ENCODE data around the gene CAPN15. TPM values are rescaled to one million over a fixed set of nuclear protein-coding genes. Genes with fewer than 3 reads are reported as not detected.
"Not testable (repeated sequence)": the region's sequence is repeated elsewhere in the genome, so short reads cannot be mapped to it uniquely, and the experiment has no call there.

The CAPN15 gene
- total RNA-seq, 2 experiments from 2014 or later: 64.7 to 69.7 TPM

GRCh38 chr16:496097-496886 is 31.2 kb upstream of the CAPN15 start:
- Mint-ChIP-seq H3K9me3 (ENCODE audit: low read depth) (no peaks in the 10 kb centered on the region), H3K4me3 (no peak overlapping the region), H3K27ac (no peak overlapping the region), H3K27me3 (no peaks in the 10 kb centered on the region), H3K36me3 (ENCODE audit: low read depth) (no peaks in the 10 kb centered on the region), H3K4me1 (no peaks in the 10 kb centered on the region)
- ATAC-seq (no peak), DNase-seq (no peak)
- ChIA-PET CTCF (interaction anchor here (0.6 to 1.1 kb wide), 2 partner anchors 89 to 388 kb away, joined by 3 read pairs; no protein-coding TSS in a partner anchor), POLR2A (no interaction called here)
- intact Hi-C loops (cut with DNase I, micrococcal nuclease): no loop called here

- ChIA-PET POLR2A (no interaction called here), CTCF (interaction anchor here (0.6 kb wide), 1 partner anchor 387 kb away, joined by 3 read pairs; no protein-coding TSS in a partner anchor)
- DNase-seq (no peak), ATAC-seq (no peak)
- Mint-ChIP-seq H3K4me3 (no peak overlapping the region), H3K27ac (no peak overlapping the region), H3K27me3 (no peaks in the 10 kb centered on the region), H3K4me1 (no peaks in the 10 kb centered on the region), H3K36me3 (ENCODE audit: low read depth) (no peaks in the 10 kb centered on the region), H3K9me3 (ENCODE audit: low read depth) (no peaks in the 10 kb centered on the region)
- intact Hi-C loops (cut with DNase I, micrococcal nuclease): no loop called here
These were observed 30.3 kb upstream of the CAPN15 start for GRCh38 chr16:497258-497657.

GRCh38 chr16:499924-500323 is 27.6 kb upstream of the CAPN15 start:
- Mint-ChIP-seq H3K4me1 (no peaks in the 10 kb centered on the region), H3K27ac (no peak overlapping the region), H3K36me3 (ENCODE audit: low read depth) (no peaks in the 10 kb centered on the region), H3K27me3 (no peaks in the 10 kb centered on the region), H3K4me3 (no peak overlapping the region), H3K9me3 (ENCODE audit: low read depth) (no peaks in the 10 kb centered on the region)
- intact Hi-C loops (cut with DNase I, micrococcal nuclease): no loop called here
- DNase-seq (no peak), ATAC-seq (no peak)
- CTCF ChIA-PET: no interaction called here
- POLR2A ChIA-PET: no interaction called here

- no peaks in the 10 kb centered on the region for H3K27me3 Mint-ChIP-seq
- DNase-seq (no peak), ATAC-seq (no peak)
- H3K4me1 Mint-ChIP-seq: no peaks in the 10 kb centered on the region
- POLR2A ChIA-PET: no interaction called here
- H3K4me3 Mint-ChIP-seq: no peak overlapping the region
- CTCF ChIA-PET: interaction anchor here (0.6 to 1.4 kb wide), 2 partner anchors 13 to 25 kb away, joined by 3 read pairs; no protein-coding TSS in a partner anchor
- intact Hi-C loops (cut with DNase I, micrococcal nuclease): no loop called here
- H3K9me3 Mint-ChIP-seq (ENCODE audit: low read depth): no peaks in the 10 kb centered on the region
- no peaks in the 10 kb centered on the region for H3K36me3 Mint-ChIP-seq (ENCODE audit: low read depth)
- H3K27ac Mint-ChIP-seq: no peak overlapping the region
These were observed 26.8 kb upstream of the CAPN15 start for GRCh38 chr16:500709-501108.

GRCh38 chr16:502179-502943 is 25.2 kb upstream of the CAPN15 start:
- DNase-seq: no peak
- POLR2A ChIA-PET: interaction anchor here (0.8 kb wide), 1 partner anchor 12 kb away, joined by 4 read pairs; no protein-coding TSS in a partner anchor
- ATAC-seq: no peak
- no peak overlapping the region for H3K27ac Mint-ChIP-seq
- H3K9me3 Mint-ChIP-seq (ENCODE audit: low read depth): no peaks in the 10 kb centered on the region
- intact Hi-C loops (cut with DNase I, micrococcal nuclease): no loop called here
- no peaks in the 10 kb centered on the region for H3K36me3 Mint-ChIP-seq (ENCODE audit: low read depth)
- CTCF ChIA-PET: interaction anchor here (1.4 kb wide), 1 partner anchor 15 kb away, joined by 3 read pairs; no protein-coding TSS in a partner anchor
- H3K27me3 Mint-ChIP-seq: no peaks in the 10 kb centered on the region
- no peaks in the 10 kb centered on the region for H3K4me1 Mint-ChIP-seq
- no peak overlapping the region for H3K4me3 Mint-ChIP-seq

GRCh38 chr16:503150-504071 is 24.1 kb upstream of the CAPN15 start:
- intact Hi-C loops (cut with DNase I, micrococcal nuclease): no loop called here
- no peaks in the 10 kb centered on the region for H3K4me1 Mint-ChIP-seq
- H3K9me3 Mint-ChIP-seq (ENCODE audit: low read depth): no peaks in the 10 kb centered on the region
- H3K27ac Mint-ChIP-seq: no peak overlapping the region
- H3K36me3 Mint-ChIP-seq (ENCODE audit: low read depth): no peaks in the 10 kb centered on the region
- ATAC-seq: no peak
- DNase-seq: no peak
- ChIA-PET CTCF (no interaction called here), POLR2A (no interaction called here)
- H3K27me3 Mint-ChIP-seq: no peaks in the 10 kb centered on the region
- no peak overlapping the region for H3K4me3 Mint-ChIP-seq

GRCh38 chr16:505479-506245 is 21.9 kb upstream of the CAPN15 start:
- no peaks in the 10 kb centered on the region for H3K4me1 Mint-ChIP-seq
- no peaks in the 10 kb centered on the region for H3K9me3 Mint-ChIP-seq (ENCODE audit: low read depth)
- no peaks in the 10 kb centered on the region for H3K27me3 Mint-ChIP-seq
- ChIA-PET CTCF (interaction anchor here (0.7 kb wide), 1 partner anchor 18 kb away, joined by 3 read pairs; no protein-coding TSS in a partner anchor), POLR2A (no interaction called here)
- ATAC-seq (no peak), DNase-seq (no peak)
- peaks cover 2% of the 10 kb centered on the region for H3K36me3 Mint-ChIP-seq (ENCODE audit: low read depth)
- H3K27ac Mint-ChIP-seq: no peak overlapping the region
- no peak overlapping the region for H3K4me3 Mint-ChIP-seq
- intact Hi-C loops (cut with DNase I, micrococcal nuclease): no loop called here

- H3K27me3 Mint-ChIP-seq: no peaks in the 10 kb centered on the region
- peaks cover 2% of the 10 kb centered on the region for H3K36me3 Mint-ChIP-seq (ENCODE audit: low read depth)
- no peaks in the 10 kb centered on the region for H3K4me1 Mint-ChIP-seq
- ATAC-seq: no peak
- intact Hi-C loops (cut with DNase I, micrococcal nuclease): no loop called here
- no peaks in the 10 kb centered on the region for H3K9me3 Mint-ChIP-seq (ENCODE audit: low read depth)
- no peak overlapping the region for H3K4me3 Mint-ChIP-seq
- DNase-seq: no peak
- CTCF ChIA-PET: interaction anchor here (0.7 kb wide), 1 partner anchor 18 kb away, joined by 3 read pairs; no protein-coding TSS in a partner anchor
- POLR2A ChIA-PET: no interaction called here
- no peak overlapping the region for H3K27ac Mint-ChIP-seq
These were observed 21.3 kb upstream of the CAPN15 start for GRCh38 chr16:506246-506546.

- POLR2A ChIA-PET: not testable (repeated sequence)
These were observed 20.0 kb upstream of the CAPN15 start for GRCh38 chr16:507527-507926.

GRCh38 chr16:507996-508395 is 19.5 kb upstream of the CAPN15 start:
- ChIA-PET CTCF (no interaction called here), POLR2A (no interaction called here)
- no peak for ATAC-seq
- Mint-ChIP-seq H3K27me3 (no peaks in the 10 kb centered on the region), H3K36me3 (ENCODE audit: low read depth) (peaks cover 2% of the 10 kb centered on the region), H3K27ac (no peak overlapping the region), H3K4me1 (no peaks in the 10 kb centered on the region), H3K9me3 (ENCODE audit: low read depth) (no peaks in the 10 kb centered on the region), H3K4me3 (no peak overlapping the region)
- intact Hi-C loops (cut with DNase I, micrococcal nuclease): no loop called here
- no peak for DNase-seq

More at GRCh38 chr16:507527-507926, 20.0 kb upstream of the CAPN15 start:
- CTCF ChIA-PET; H3K9me3 Mint-ChIP-seq (ENCODE audit: low read depth); H3K27ac Mint-ChIP-seq; DNase-seq; H3K4me3 Mint-ChIP-seq; H3K4me1 Mint-ChIP-seq; intact Hi-C loops (cut with DNase I, micrococcal nuclease); H3K36me3 Mint-ChIP-seq (ENCODE audit: low read depth); ATAC-seq; H3K27me3 Mint-ChIP-seq: not testable (repeated sequence)
